Measurements from ENCODE around the gene PLD4.

Gene PLD4

DNA sequence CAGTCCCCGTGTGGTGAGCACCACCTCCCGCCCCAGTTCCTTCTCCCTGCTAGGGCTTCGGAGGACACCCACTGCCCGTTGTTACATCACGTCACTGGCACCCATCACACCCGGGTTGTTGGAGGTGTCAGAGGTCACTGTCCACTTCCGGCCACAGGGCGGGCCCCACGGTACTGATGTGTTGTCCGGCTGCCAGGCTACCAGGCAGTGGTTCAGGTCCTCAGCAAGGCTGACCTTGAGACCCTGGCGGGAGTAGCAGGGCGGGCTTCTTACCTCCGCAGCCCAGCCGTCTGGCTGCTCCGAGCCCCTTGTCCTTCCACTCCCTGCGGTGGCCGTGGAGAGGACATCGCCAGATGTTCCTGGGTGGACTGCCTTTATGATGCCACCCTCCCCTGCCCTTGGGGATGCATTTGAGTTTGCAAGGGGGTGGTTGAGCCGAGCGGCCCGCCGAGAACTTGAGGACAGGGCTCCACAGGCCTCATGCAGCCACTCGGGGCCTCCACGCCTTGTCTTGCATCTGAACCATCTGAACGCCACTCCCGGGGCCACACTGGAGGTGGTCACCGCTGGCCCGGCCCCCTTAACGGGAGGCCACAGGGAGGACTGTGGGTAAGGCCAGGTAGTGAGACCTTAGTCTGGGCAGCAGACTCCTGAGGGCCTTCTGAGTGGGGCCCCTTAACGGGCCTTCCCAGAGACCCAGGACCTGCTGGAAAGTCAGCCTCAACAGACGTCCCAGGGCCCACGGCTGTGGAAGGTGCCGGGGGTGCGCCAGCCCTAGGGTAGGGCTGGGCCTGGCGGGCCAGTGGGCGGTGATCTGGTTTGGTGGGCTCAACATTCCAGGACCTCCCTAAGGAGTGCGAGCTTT is 27.1 kb upstream of the PLD4 start:
- Histone ChIP-seq H3K4me2 (ENCODE audit: low read depth, low read length, poor library complexity, severe bottlenecking) (no peak overlapping the region), H2AFZ (ENCODE audit: low read length) (no peak overlapping the region), H3K9ac (ENCODE audit: low read depth, low read length, poor library complexity, severe bottlenecking) (no peak overlapping the region), H3K79me2 (ENCODE audit: insufficient read depth, low read length) (no peaks in the 10 kb centered on the region), H3F3A (ENCODE audit: low read depth) (no peaks in the 10 kb centered on the region), H3K9me3 (ENCODE audit: insufficient read depth, low read depth, low read length) (no peaks in the 10 kb centered on the region), H4K20me1 (ENCODE audit: insufficient read depth, low read length, poor library complexity, severe bottlenecking) (no peaks in the 10 kb centered on the region), H3K4me1 (ENCODE audit: insufficient read depth, low read length, poor library complexity, severe bottlenecking) (no peaks in the 10 kb centered on the region), H3K27me3 (ENCODE audit: insufficient read depth, low read length, poor library complexity, severe bottlenecking) (no peaks in the 10 kb centered on the region), H3K36me3 (ENCODE audit: insufficient read depth, low read length) (no peaks in the 10 kb centered on the region), H3K4me3 (ENCODE audit: low read length, poor library complexity, severe bottlenecking) (no peak overlapping the region), H3K9me2 (replicated peaks; ENCODE audit: low read depth, low read length) (no peaks in the 10 kb centered on the region)
- no peak for TF ChIP-seq CTCF (conservative IDR thresholded peaks at IDR 0.05; ENCODE audit: low read length)
- no peak for TF ChIP-seq EZH2phosphoT487 (IDR thresholded peaks at IDR 0.05; ENCODE audit: borderline replicate concordance)

GRCh38 chr14:104898195-104898558 is 26.5 kb upstream of the PLD4 start:
- Histone ChIP-seq H3K9ac (ENCODE audit: low read depth, low read length, poor library complexity, severe bottlenecking) (no peak overlapping the region), H4K20me1 (ENCODE audit: insufficient read depth, low read length, poor library complexity, severe bottlenecking) (no peaks in the 10 kb centered on the region), H3K4me2 (ENCODE audit: low read depth, low read length, poor library complexity, severe bottlenecking) (no peak overlapping the region), H2AFZ (ENCODE audit: low read length) (no peak overlapping the region), H3K36me3 (ENCODE audit: insufficient read depth, low read length) (no peaks in the 10 kb centered on the region), H3K79me2 (ENCODE audit: insufficient read depth, low read length) (no peaks in the 10 kb centered on the region), H3K4me1 (ENCODE audit: insufficient read depth, low read length, poor library complexity, severe bottlenecking) (no peaks in the 10 kb centered on the region), H3K4me3 (ENCODE audit: low read length, poor library complexity, severe bottlenecking) (no peak overlapping the region), H3K9me3 (ENCODE audit: insufficient read depth, low read depth, low read length) (no peaks in the 10 kb centered on the region), H3K27me3 (ENCODE audit: insufficient read depth, low read length, poor library complexity, severe bottlenecking) (no peaks in the 10 kb centered on the region), H3F3A (ENCODE audit: low read depth) (no peaks in the 10 kb centered on the region), H3K9me2 (replicated peaks; ENCODE audit: low read depth, low read length) (no peaks in the 10 kb centered on the region)
- TF ChIP-seq EZH2phosphoT487 (IDR thresholded peaks at IDR 0.05; ENCODE audit: borderline replicate concordance): no peak

DNA sequence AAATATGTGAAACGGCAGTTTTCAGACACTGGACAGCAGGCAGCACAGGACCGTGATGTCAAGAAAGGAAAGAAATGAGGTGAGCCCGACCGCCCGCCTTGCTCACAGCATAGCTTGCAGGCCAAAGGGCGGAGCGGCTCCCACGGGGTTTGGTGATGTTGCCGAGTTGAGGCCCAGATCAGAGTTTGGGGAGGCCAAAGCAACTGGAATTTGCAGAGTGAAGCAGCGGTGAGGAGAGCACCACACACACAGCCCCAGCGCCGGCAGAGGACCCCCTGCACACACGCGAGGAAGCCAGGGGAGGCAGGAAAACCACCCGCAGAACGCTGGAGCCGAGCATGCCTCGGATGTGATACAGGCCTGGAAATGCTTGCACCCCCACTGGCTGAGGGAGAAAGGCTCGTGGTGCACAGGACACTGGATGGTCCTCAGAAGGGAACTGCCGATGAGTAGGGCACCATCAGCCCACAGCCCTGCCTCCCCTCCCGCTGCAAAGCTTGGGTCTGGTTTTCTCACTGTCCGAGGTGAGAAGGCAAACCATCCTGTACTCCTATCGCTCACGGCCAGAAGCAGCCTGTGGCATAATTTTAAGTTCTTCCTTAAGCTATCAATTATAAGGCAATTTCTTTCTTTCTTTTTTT is 25.7 kb upstream of the PLD4 start:
- Histone ChIP-seq H3K79me2 (ENCODE audit: insufficient read depth, low read length) (no peaks in the 10 kb centered on the region), H3K9me2 (replicated peaks; ENCODE audit: low read depth, low read length) (no peaks in the 10 kb centered on the region), H3K4me1 (ENCODE audit: insufficient read depth, low read length, poor library complexity, severe bottlenecking) (no peaks in the 10 kb centered on the region), H3K4me3 (ENCODE audit: low read length, poor library complexity, severe bottlenecking) (no peak overlapping the region), H3K4me2 (ENCODE audit: low read depth, low read length, poor library complexity, severe bottlenecking) (no peak overlapping the region), H4K20me1 (ENCODE audit: insufficient read depth, low read length, poor library complexity, severe bottlenecking) (no peaks in the 10 kb centered on the region), H3K27me3 (ENCODE audit: insufficient read depth, low read length, poor library complexity, severe bottlenecking) (no peaks in the 10 kb centered on the region), H2AFZ (ENCODE audit: low read length) (no peak overlapping the region), H3K9me3 (ENCODE audit: insufficient read depth, low read depth, low read length) (no peaks in the 10 kb centered on the region), H3K36me3 (ENCODE audit: insufficient read depth, low read length) (no peaks in the 10 kb centered on the region), H3F3A (ENCODE audit: low read depth) (no peaks in the 10 kb centered on the region), H3K9ac (ENCODE audit: low read depth, low read length, poor library complexity, severe bottlenecking) (no peak overlapping the region)
- TF ChIP-seq EZH2phosphoT487 (IDR thresholded peaks at IDR 0.05; ENCODE audit: borderline replicate concordance): no peak
- no peak for TF ChIP-seq CTCF (conservative IDR thresholded peaks at IDR 0.05; ENCODE audit: low read length)

All from Loucy (cell line).